ENCODE measurements around the gene YTHDF1.

YTHDF1 gene

GRCh38 chr20:63206878-63207277 lies 9.1 kb downstream of the YTHDF1 start:
- peak overlapping the region in 1 of 2 donors; percentile 8 for H3K4me3 ChIP-seq (ENCODE audit: low read length in 2 of 2)
- H3K27ac ChIP-seq (ENCODE audit: low read length) = peak overlapping the region; percentile 67
- peak overlapping the region in 1 of 2 donors; percentile 6 for H3K9ac ChIP-seq (ENCODE audit: low read length in 2 of 2)

GRCh38 chr20:63205896-63206295 lies 10.0 kb downstream of the YTHDF1 start:
- H3K9me3 ChIP-seq (ENCODE audit: control insufficient read depth in 2 of 2, low read length in 2 of 2) = no peaks in the 10 kb centered on the region
- no peak overlapping the region for H3K9ac ChIP-seq (ENCODE audit: low read length in 2 of 2)
- H3K4me1 ChIP-seq (ENCODE audit: control insufficient read depth, insufficient read depth, low read length) = peaks cover 26% of the 10 kb centered on the region
- H3K27ac ChIP-seq (ENCODE audit: low read length) = no peak overlapping the region
- no peak overlapping the region for H3K4me3 ChIP-seq (ENCODE audit: low read length in 2 of 2)
- H3K27me3 ChIP-seq (ENCODE audit: control insufficient read depth in 1 of 2, insufficient read depth in 2 of 2, low read length in 2 of 2) = no peaks in the 10 kb centered on the region
- H3K36me3 ChIP-seq (ENCODE audit: control insufficient read depth in 2 of 2, insufficient read depth in 2 of 2, low read length in 2 of 2) = peaks cover 54 to 58% of the 10 kb centered on the region in 2 donors

More at GRCh38 chr20:63206878-63207277, 9.1 kb downstream of the YTHDF1 start:
- Histone ChIP-seq H3K27me3 (ENCODE audit: control insufficient read depth in 1 of 2, insufficient read depth in 2 of 2, low read length in 2 of 2) (no peaks in the 10 kb centered on the region), H3K36me3 (ENCODE audit: control insufficient read depth in 2 of 2, insufficient read depth in 2 of 2, low read length in 2 of 2) (peaks cover 51 to 57% of the 10 kb centered on the region in 2 donors), H3K4me1 (ENCODE audit: control insufficient read depth, insufficient read depth, low read length) (peaks cover 28% of the 10 kb centered on the region), H3K9me3 (ENCODE audit: control insufficient read depth in 2 of 2, low read length in 2 of 2) (no peaks in the 10 kb centered on the region)

- Histone ChIP-seq H3K9ac (ENCODE audit: low read length in 2 of 2) (no peak overlapping the region), H3K27ac (ENCODE audit: low read length) (no peak overlapping the region), H3K4me1 (ENCODE audit: control insufficient read depth, insufficient read depth, low read length) (peaks cover 28% of the 10 kb centered on the region), H3K36me3 (ENCODE audit: control insufficient read depth in 2 of 2, insufficient read depth in 2 of 2, low read length in 2 of 2) (peaks cover 49 to 51% of the 10 kb centered on the region in 2 donors), H3K4me3 (ENCODE audit: low read length in 2 of 2) (no peak overlapping the region), H3K27me3 (ENCODE audit: control insufficient read depth in 1 of 2, insufficient read depth in 2 of 2, low read length in 2 of 2) (no peaks in the 10 kb centered on the region), H3K9me3 (ENCODE audit: control insufficient read depth in 2 of 2, low read length in 2 of 2) (no peaks in the 10 kb centered on the region)
Observed at GRCh38 chr20:63204362-63204761, 11.6 kb downstream of the YTHDF1 start.

GRCh38 chr20:63202811-63203526 lies 13.0 kb downstream of the YTHDF1 start:
- H3K4me3 ChIP-seq (ENCODE audit: low read length in 2 of 2) = no peak overlapping the region
- H3K9ac ChIP-seq (ENCODE audit: low read length in 2 of 2) = no peak overlapping the region
- H3K27me3 ChIP-seq (ENCODE audit: control insufficient read depth in 1 of 2, insufficient read depth in 2 of 2, low read length in 2 of 2) = no peaks in the 10 kb centered on the region
- peaks cover 24% of the 10 kb centered on the region for H3K4me1 ChIP-seq (ENCODE audit: control insufficient read depth, insufficient read depth, low read length)
- peaks cover 39 to 41% of the 10 kb centered on the region in 2 donors for H3K36me3 ChIP-seq (ENCODE audit: control insufficient read depth in 2 of 2, insufficient read depth in 2 of 2, low read length in 2 of 2)
- no peaks in the 10 kb centered on the region for H3K9me3 ChIP-seq (ENCODE audit: control insufficient read depth in 2 of 2, low read length in 2 of 2)
- H3K27ac ChIP-seq (ENCODE audit: low read length) = no peak overlapping the region

GRCh38 chr20:63202021-63202420 lies 13.9 kb downstream of the YTHDF1 start:
- Histone ChIP-seq H3K27me3 (ENCODE audit: control insufficient read depth in 1 of 2, insufficient read depth in 2 of 2, low read length in 2 of 2) (no peaks in the 10 kb centered on the region), H3K36me3 (ENCODE audit: control insufficient read depth in 2 of 2, insufficient read depth in 2 of 2, low read length in 2 of 2) (peaks cover 38 to 39% of the 10 kb centered on the region in 2 donors), H3K4me3 (ENCODE audit: low read length in 2 of 2) (no peak overlapping the region), H3K4me1 (ENCODE audit: control insufficient read depth, insufficient read depth, low read length) (peaks cover 24% of the 10 kb centered on the region), H3K9ac (ENCODE audit: low read length in 2 of 2) (no peak overlapping the region), H3K27ac (ENCODE audit: low read length) (no peak overlapping the region), H3K9me3 (ENCODE audit: control insufficient read depth in 2 of 2, low read length in 2 of 2) (no peaks in the 10 kb centered on the region)

GRCh38 chr20:63198606-63199005 lies 17.3 kb downstream of the YTHDF1 start:
- Histone ChIP-seq H3K4me1 (ENCODE audit: control insufficient read depth, insufficient read depth, low read length) (peaks cover 13% of the 10 kb centered on the region), H3K27me3 (ENCODE audit: control insufficient read depth in 1 of 2, insufficient read depth in 2 of 2, low read length in 2 of 2) (no peaks in the 10 kb centered on the region), H3K36me3 (ENCODE audit: control insufficient read depth in 2 of 2, insufficient read depth in 2 of 2, low read length in 2 of 2) (peaks cover 31 to 33% of the 10 kb centered on the region in 2 donors), H3K9me3 (ENCODE audit: control insufficient read depth in 2 of 2, low read length in 2 of 2) (no peaks in the 10 kb centered on the region), H3K4me3 (ENCODE audit: low read length in 2 of 2) (no peak overlapping the region), H3K27ac (ENCODE audit: low read length) (no peak overlapping the region), H3K9ac (ENCODE audit: low read length in 2 of 2) (no peak overlapping the region)

- Histone ChIP-seq H3K27ac (ENCODE audit: low read length) (no peak overlapping the region), H3K9me3 (ENCODE audit: control insufficient read depth in 2 of 2, low read length in 2 of 2) (no peaks in the 10 kb centered on the region), H3K4me1 (ENCODE audit: control insufficient read depth, insufficient read depth, low read length) (peaks cover 13% of the 10 kb centered on the region), H3K36me3 (ENCODE audit: control insufficient read depth in 2 of 2, insufficient read depth in 2 of 2, low read length in 2 of 2) (peaks cover 15 to 19% of the 10 kb centered on the region in 2 donors), H3K4me3 (ENCODE audit: low read length in 2 of 2) (no peak overlapping the region), H3K27me3 (ENCODE audit: control insufficient read depth in 1 of 2, insufficient read depth in 2 of 2, low read length in 2 of 2) (no peaks in the 10 kb centered on the region), H3K9ac (ENCODE audit: low read length in 2 of 2) (no peak overlapping the region)
Observed at GRCh38 chr20:63196768-63197470, 19.0 kb downstream of the YTHDF1 start.

GRCh38 chr20:63194797-63195173 lies 21.1 kb downstream of the YTHDF1 start:
- Histone ChIP-seq H3K9ac (ENCODE audit: low read length in 2 of 2) (no peak overlapping the region), H3K27me3 (ENCODE audit: control insufficient read depth in 1 of 2, insufficient read depth in 2 of 2, low read length in 2 of 2) (no peaks in the 10 kb centered on the region), H3K4me3 (ENCODE audit: low read length in 2 of 2) (no peak overlapping the region), H3K36me3 (ENCODE audit: control insufficient read depth in 2 of 2, insufficient read depth in 2 of 2, low read length in 2 of 2) (peaks cover 9 to 11% of the 10 kb centered on the region in 2 donors), H3K9me3 (ENCODE audit: control insufficient read depth in 2 of 2, low read length in 2 of 2) (no peaks in the 10 kb centered on the region), H3K4me1 (ENCODE audit: control insufficient read depth, insufficient read depth, low read length) (peaks cover 10% of the 10 kb centered on the region), H3K27ac (ENCODE audit: low read length) (no peak overlapping the region)

- H3K36me3 ChIP-seq (ENCODE audit: control insufficient read depth in 2 of 2, insufficient read depth in 2 of 2, low read length in 2 of 2) = peaks cover 9 to 11% of the 10 kb centered on the region in 2 donors
- H3K9me3 ChIP-seq (ENCODE audit: control insufficient read depth in 2 of 2, low read length in 2 of 2) = no peaks in the 10 kb centered on the region
- H3K4me1 ChIP-seq (ENCODE audit: control insufficient read depth, insufficient read depth, low read length) = peaks cover 10% of the 10 kb centered on the region
- H3K9ac ChIP-seq (ENCODE audit: low read length in 2 of 2) = no peak overlapping the region
- H3K27ac ChIP-seq (ENCODE audit: low read length) = no peak overlapping the region
- H3K27me3 ChIP-seq (ENCODE audit: control insufficient read depth in 1 of 2, insufficient read depth in 2 of 2, low read length in 2 of 2) = no peaks in the 10 kb centered on the region
- H3K4me3 ChIP-seq (ENCODE audit: low read length in 2 of 2) = no peak overlapping the region
Observed at GRCh38 chr20:63194007-63194796, 21.7 kb downstream of the YTHDF1 start.

- Histone ChIP-seq H3K36me3 (ENCODE audit: control insufficient read depth in 2 of 2, insufficient read depth in 2 of 2, low read length in 2 of 2) (peaks cover 9 to 11% of the 10 kb centered on the region in 2 donors), H3K4me1 (ENCODE audit: control insufficient read depth, insufficient read depth, low read length) (peaks cover 10% of the 10 kb centered on the region), H3K4me3 (ENCODE audit: low read length in 2 of 2) (no peak overlapping the region), H3K9me3 (ENCODE audit: control insufficient read depth in 2 of 2, low read length in 2 of 2) (no peaks in the 10 kb centered on the region), H3K27me3 (ENCODE audit: control insufficient read depth in 1 of 2, insufficient read depth in 2 of 2, low read length in 2 of 2) (no peaks in the 10 kb centered on the region), H3K9ac (ENCODE audit: low read length in 2 of 2) (no peak overlapping the region), H3K27ac (ENCODE audit: low read length) (no peak overlapping the region)
Observed at GRCh38 chr20:63192721-63193120, 23.2 kb downstream of the YTHDF1 start.

Data from stomach smooth muscle (tissue), 2 donors.